ENCODE results near the gene ADARB1. TPM values are rescaled to one million over a fixed set of nuclear protein-coding genes. Genes with fewer than 3 reads are reported as not detected.

The ADARB1 gene
- total RNA-seq, 2 experiments from 2014 or later: 6.6 to 20.5 TPM

- Histone ChIP-seq H3K79me2 (ENCODE audit: insufficient read depth, low read depth, low read length) (no peaks in the 10 kb centered on the region), H3K36me3 (ENCODE audit: insufficient read depth, low read length) (no peaks in the 10 kb centered on the region), H3K9me2 (ENCODE audit: insufficient read depth, low read length) (no peaks in the 10 kb centered on the region), H3K9me3 (ENCODE audit: low read length) (peaks cover 9% of the 10 kb centered on the region), H2AFZ (ENCODE audit: low read length) (no peak overlapping the region), H3K4me2 (ENCODE audit: low read length) (no peak overlapping the region), H4K20me1 (ENCODE audit: insufficient read depth, low read length) (no peaks in the 10 kb centered on the region), H3K4me1 (ENCODE audit: insufficient read depth, low read length, poor library complexity, severe bottlenecking) (no peaks in the 10 kb centered on the region), H3K27ac (ENCODE audit: low read depth, low read length, poor library complexity, severe bottlenecking) (no peak overlapping the region), H3K4me3 (ENCODE audit: low read depth, low read length, poor library complexity, severe bottlenecking) (no peak overlapping the region)
- CTCF ChIA-PET (ENCODE audit: unreplicated experiment): no interaction called here
- TF ChIP-seq EZH2phosphoT487 (IDR thresholded peaks at IDR 0.05; ENCODE audit: borderline replicate concordance, low read depth, low read length) (no peak), CTCF (conservative IDR thresholded peaks at IDR 0.05; ENCODE audit: low read length) (no peak)
- POLR2A ChIA-PET: no interaction called here
- no peak for DNase-seq (ENCODE audit: low spot score)
- no TSS peak for BruUV-seq (replicated peaks)
- intact Hi-C loops (cut with micrococcal nuclease; ENCODE audit: unreplicated experiment): no loop called here
Measured at GRCh38 chr21:45244799-45245340, 170.5 kb downstream of the ADARB1 start.

GRCh38 chr21:45246386-45247320, 172.3 kb downstream of the ADARB1 start:
- no peak for DNase-seq (ENCODE audit: low spot score)
- Histone ChIP-seq H3K9me3 (ENCODE audit: low read length) (peaks cover 9% of the 10 kb centered on the region), H3K27ac (ENCODE audit: low read depth, low read length, poor library complexity, severe bottlenecking) (no peak overlapping the region), H3K4me2 (ENCODE audit: low read length) (no peak overlapping the region), H3K79me2 (ENCODE audit: insufficient read depth, low read depth, low read length) (no peaks in the 10 kb centered on the region), H3K4me1 (ENCODE audit: insufficient read depth, low read length, poor library complexity, severe bottlenecking) (no peaks in the 10 kb centered on the region), H4K20me1 (ENCODE audit: insufficient read depth, low read length) (no peaks in the 10 kb centered on the region), H3K4me3 (ENCODE audit: low read depth, low read length, poor library complexity, severe bottlenecking) (no peak overlapping the region), H3K9me2 (ENCODE audit: insufficient read depth, low read length) (no peaks in the 10 kb centered on the region), H2AFZ (ENCODE audit: low read length) (no peak overlapping the region), H3K36me3 (ENCODE audit: insufficient read depth, low read length) (no peaks in the 10 kb centered on the region)
- BruUV-seq (replicated peaks): no TSS peak
- ChIA-PET POLR2A (no interaction called here), CTCF (ENCODE audit: unreplicated experiment) (no interaction called here)
- intact Hi-C loops (cut with micrococcal nuclease; ENCODE audit: unreplicated experiment): no loop called here
- TF ChIP-seq EZH2phosphoT487 (IDR thresholded peaks at IDR 0.05; ENCODE audit: borderline replicate concordance, low read depth, low read length) (no peak), CTCF (conservative IDR thresholded peaks at IDR 0.05; ENCODE audit: low read length) (no peak)

Measured in OCI-LY7 (cell line).